Adrenal gland (tissue), 12 donors: ENCODE results near the gene PKD2L1. TPM values are rescaled to one million over a fixed set of nuclear protein-coding genes. Genes with fewer than 3 reads are reported as not detected.

Source experiments
- DNase-seq, 7 donors: peaks; one replicate each; pipeline ENCODE4 v3.0.0-alpha.2; 2019 to 2020
- H3K27ac ChIP-seq, 5 donors: fragments of 200-600 bp; sonication (generic) in 4 of 5; 1 replicate in 3 of 5; 2 replicates in 2 of 5; pipeline versions ENCODE4 v1.5.1 to v1.8.0; 2016 to 2020; ENCODE audit warnings: mild to moderate bottlenecking in 1 of 5
- H3K27me3 ChIP-seq: fragments of 200-600 bp; 2 replicates; pipeline ENCODE4 v1.8.0; 2021
- H3K36me3 ChIP-seq, 2 donors: fragments of 200-600 bp; replicated peaks in 1 of 2; 1 replicate in 1 of 2; 2 replicates in 1 of 2; pipeline versions ENCODE4 v1.5.1 to v1.8.0; 2018 to 2022
- H3K4me1 ChIP-seq, 2 donors: fragments of 200-600 bp; replicated peaks in 1 of 2; 1 replicate in 1 of 2; 2 replicates in 1 of 2; pipeline versions ENCODE4 v1.5.1 to v1.8.0; 2018 to 2021
- H3K4me3 ChIP-seq, 4 donors: fragments of 200-600 bp; sonication (generic) in 3 of 4; one replicate each; pipeline ENCODE4 v1.5.1; 2016 to 2018
- H3K9me3 ChIP-seq, 3 donors: fragments of 200-600 bp; sonication (generic) in 1 of 3; replicated peaks in 1 of 3; 1 replicate in 2 of 3; 2 replicates in 1 of 3; pipeline versions ENCODE4 v1.5.1 to v1.8.0; 2016 to 2021
- POLR2A ChIP-seq, 2 donors: fragments of 450-650 bp; IDR thresholded peaks; one replicate each; pipeline ENCODE4 v1.6.1; 2017; ENCODE audit warnings: antibody characterized with exemption in 2 of 2, mild to moderate bottlenecking in 2 of 2, moderate library complexity in 1 of 2
- WGBS, 4 donors: extraction: QIAGEN DNeasy Blood & Tissue Kit in 2 of 4; methylation state at CpG; one replicate each; pipeline versions ENCODE4 v1.1.5 to v1.1.7; 2013 to 2017; 5-methylcytosine and 5-hydroxymethylcytosine counted together
- intact Hi-C, 2 donors: fragments of 100-400 bp; cut with DNase I; formaldehyde crosslinking; loops; one replicate each; pipeline versions ENCODE4 v1.14.1 to v1.15.0; 2022 to 2023
- polyA plus RNA-seq, 3 donors: library from polyadenylated mRNA; stranded (reverse); fragments of 200-250 nt in 2 of 3; fragments of 350-450 nt in 1 of 3; fragmentation: Illumina TruSeq in 1 of 3; extraction: RNeasy Lipid Tissue Mini Kit (QIAGEN cat#74804) in 1 of 3; gene quantifications; one replicate each; pipeline ENCODE4 v1.2.3, GENCODE V29; 2013 to 2014
- total RNA-seq, 9 donors: library from RNA; depleted of rRNA in 4 of 9; stranded (reverse); fragments of >200 nt in 4 of 9; fragments of 120-200 nt in 1 of 9; fragmentation: NEBNext Ultra II Directional in 1 of 9; extraction: Animal tissue kit (Norgen Biotek cat#: 25700) in 1 of 9; gene quantifications; one replicate each; pipeline versions ENCODE4 v1.1.0 to v1.2.4, GENCODE V29; 2013 to 2023
- TF ChIP-seq, protein P1 (sequence below), 6 experiments: fragments of 450-650 bp in 4 of 6; fragments of 200-600 bp in 2 of 6; sonication (generic) in 1 of 6; IDR thresholded peaks; 1 replicate in 5 of 6; 2 replicates in 1 of 6; pipeline versions ENCODE4 v1.5.1 to v1.8.0; 2016 to 2021; ENCODE audit warnings: antibody characterized with exemption in 6 of 6, mild to moderate bottlenecking in 2 of 6, moderate library complexity in 1 of 6
- donor health status: healthy with polysubstance abuse.
- donor health status: Bipolar disorder and iron deficiency.
- donor health status: DM: yes; HTN: yes; CAD: no.
- donor health status: DM: no; HTN: no; CAD: no.
- donor health status: DM: no; HTN: no; CAD: no.
- donor health status: DM: yes; HTN: yes; CAD: no.

PKD2L1 gene
- total and polyA plus RNA-seq, 12 donors, result 0.50 to 0.72 TPM; not detected in 10

DNA sequence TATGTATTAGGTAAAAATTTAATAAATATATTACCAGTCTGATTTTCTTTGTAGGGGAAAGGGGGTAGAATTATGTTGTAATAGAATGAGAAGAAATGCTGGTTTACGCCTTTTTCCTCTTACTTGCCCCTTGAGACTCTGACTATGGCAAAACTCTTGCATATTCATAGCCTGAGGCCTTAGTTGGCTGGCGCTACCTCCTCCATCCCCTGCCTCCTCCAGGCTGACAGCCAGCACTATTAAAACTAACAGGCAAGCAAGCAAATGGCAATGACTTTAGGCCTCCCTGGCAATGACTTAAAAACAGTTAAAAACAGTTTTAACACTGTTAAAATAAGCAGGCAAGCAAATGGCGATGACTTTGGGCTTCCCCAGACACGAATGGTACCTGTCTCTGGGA lies 14.4 kb downstream of the PKD2L1 start:
- H3K36me3 ChIP-seq, result no peaks in the 10 kb centered on the region
- peaks cover 32% of the 10 kb centered on the region for H3K27me3 ChIP-seq
- H3K4me1 ChIP-seq, result no peaks in the 10 kb centered on the region
- H3K27ac ChIP-seq, result no peak overlapping the region
- no peaks in the 10 kb centered on the region for H3K9me3 ChIP-seq
- H3K4me3 ChIP-seq, result no peak overlapping the region
- TF ChIP-seq, protein P1, sequence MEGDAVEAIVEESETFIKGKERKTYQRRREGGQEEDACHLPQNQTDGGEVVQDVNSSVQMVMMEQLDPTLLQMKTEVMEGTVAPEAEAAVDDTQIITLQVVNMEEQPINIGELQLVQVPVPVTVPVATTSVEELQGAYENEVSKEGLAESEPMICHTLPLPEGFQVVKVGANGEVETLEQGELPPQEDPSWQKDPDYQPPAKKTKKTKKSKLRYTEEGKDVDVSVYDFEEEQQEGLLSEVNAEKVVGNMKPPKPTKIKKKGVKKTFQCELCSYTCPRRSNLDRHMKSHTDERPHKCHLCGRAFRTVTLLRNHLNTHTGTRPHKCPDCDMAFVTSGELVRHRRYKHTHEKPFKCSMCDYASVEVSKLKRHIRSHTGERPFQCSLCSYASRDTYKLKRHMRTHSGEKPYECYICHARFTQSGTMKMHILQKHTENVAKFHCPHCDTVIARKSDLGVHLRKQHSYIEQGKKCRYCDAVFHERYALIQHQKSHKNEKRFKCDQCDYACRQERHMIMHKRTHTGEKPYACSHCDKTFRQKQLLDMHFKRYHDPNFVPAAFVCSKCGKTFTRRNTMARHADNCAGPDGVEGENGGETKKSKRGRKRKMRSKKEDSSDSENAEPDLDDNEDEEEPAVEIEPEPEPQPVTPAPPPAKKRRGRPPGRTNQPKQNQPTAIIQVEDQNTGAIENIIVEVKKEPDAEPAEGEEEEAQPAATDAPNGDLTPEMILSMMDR (IDR thresholded peaks at IDR 0.05), result no peak
- TF ChIP-seq POLR2A (IDR thresholded peaks at IDR 0.05), result no peak
- intact Hi-C loops, result no loop called here
- DNase-seq, result no peak
- 67 to 84% (median 76%) methylated on average over 4 of the region's 4 CpGs for WGBS, 4 donors

DNA sequence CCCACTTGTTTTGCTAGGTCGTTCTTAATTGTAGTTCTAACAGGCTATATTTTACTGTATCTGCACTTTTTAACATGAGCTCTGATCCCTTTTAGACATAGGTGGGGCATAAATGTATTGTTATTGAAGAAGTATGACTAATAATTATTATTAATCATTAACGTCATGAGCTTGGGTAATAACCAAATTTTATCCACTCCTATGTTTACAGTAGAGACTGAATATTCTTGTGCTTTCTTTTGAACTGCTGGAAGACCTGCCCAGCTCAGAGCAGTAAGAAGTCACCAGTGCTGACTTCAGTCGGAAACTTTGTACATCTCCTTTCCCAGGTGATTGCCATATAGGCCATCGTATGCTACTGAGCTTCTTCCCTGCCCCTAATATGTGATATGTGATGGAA lies 18.7 kb downstream of the PKD2L1 start:
- no peak overlapping the region for H3K4me3 ChIP-seq
- intact Hi-C loops, result no loop called here
- WGBS, 4 donors, result 66 to 81% (median 75%) methylated on average over 4 of the region's 4 CpGs
- no peak for DNase-seq
- H3K4me1 ChIP-seq, result no peaks in the 10 kb centered on the region
- H3K9me3 ChIP-seq, result no peaks in the 10 kb centered on the region
- TF ChIP-seq, protein P1 (IDR thresholded peaks at IDR 0.05), result no peak
- TF ChIP-seq POLR2A (IDR thresholded peaks at IDR 0.05), result no peak
- H3K27ac ChIP-seq, result no peak overlapping the region
- H3K36me3 ChIP-seq, result no peaks in the 10 kb centered on the region
- peaks cover 14% of the 10 kb centered on the region for H3K27me3 ChIP-seq

DNA sequence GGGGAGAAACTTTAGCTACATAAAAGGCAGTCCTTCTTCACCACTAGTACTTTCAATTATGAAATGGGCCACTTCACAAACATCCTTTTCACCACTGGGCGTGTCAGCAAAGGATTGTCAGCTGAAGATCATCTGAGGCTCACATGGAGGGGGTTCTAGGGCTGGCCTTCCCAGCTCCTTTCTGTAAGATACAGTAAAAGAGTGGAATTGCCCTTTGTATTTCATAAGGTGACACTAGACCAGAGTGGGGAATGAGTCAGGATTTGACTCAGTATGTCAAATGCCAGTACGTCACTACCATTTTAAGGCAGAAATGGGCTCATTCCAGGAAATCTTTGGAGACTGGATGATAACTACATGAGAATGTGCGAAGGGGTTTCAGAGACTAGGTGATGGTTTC lies 22.3 kb downstream of the PKD2L1 start:
- Histone ChIP-seq H3K4me1 (no peaks in the 10 kb centered on the region), H3K4me3 (no peak overlapping the region), H3K27me3 (peaks cover 20% of the 10 kb centered on the region), H3K9me3 (no peaks in the 10 kb centered on the region), H3K36me3 (no peaks in the 10 kb centered on the region), H3K27ac (no peak overlapping the region)
- TF ChIP-seq, protein P1 (IDR thresholded peaks at IDR 0.05), result no peak
- TF ChIP-seq POLR2A (IDR thresholded peaks at IDR 0.05), result no peak
- DNase-seq, result no peak
- 70 to 74% (median 73%) methylated on average over 3 of the region's 3 CpGs for WGBS, 4 donors
- intact Hi-C loops, result no loop called here

DNA sequence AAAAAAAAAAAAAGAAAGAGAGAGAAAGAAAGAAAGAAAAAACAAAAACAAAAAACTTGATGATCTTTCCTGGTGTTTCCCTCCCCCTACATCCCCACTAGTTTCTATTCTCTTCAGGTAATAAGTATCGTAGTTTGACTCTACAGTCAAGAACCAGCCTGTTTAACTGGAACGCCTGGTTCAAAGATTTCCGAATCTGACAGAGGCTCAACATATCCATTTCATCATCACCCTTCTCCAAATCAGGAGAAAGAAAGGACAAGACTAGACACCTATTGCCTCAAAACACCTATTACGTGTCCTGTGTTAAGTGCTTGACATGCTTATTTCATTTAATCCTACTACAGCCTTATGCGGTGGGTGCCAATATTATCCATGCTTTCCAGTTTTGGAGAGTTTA lies 23.2 kb downstream of the PKD2L1 start:
- intact Hi-C loops, result no loop called here
- Histone ChIP-seq H3K27me3 (peaks cover 25% of the 10 kb centered on the region), H3K4me1 (no peaks in the 10 kb centered on the region), H3K36me3 (no peaks in the 10 kb centered on the region), H3K4me3 (no peak overlapping the region), H3K27ac (no peak overlapping the region), H3K9me3 (no peaks in the 10 kb centered on the region)
- 87 to 92% (median 90%) methylated on average over 5 of the region's 5 CpGs for WGBS, 4 donors
- no peak for DNase-seq
- TF ChIP-seq, protein P1 (IDR thresholded peaks at IDR 0.05), result no peak
- TF ChIP-seq POLR2A (IDR thresholded peaks at IDR 0.05), result no peak
